ENCODE measurements around the gene DIPK1A.

GRCh38 chr1:92877081-92877711, 84.1 kb downstream of the DIPK1A start:
- TF ChIP-seq POLR2A (IDR thresholded peaks at IDR 0.05; ENCODE audit: low read depth, low read length) = no peak
- TF ChIP-seq POLR2AphosphoS5 (IDR thresholded peaks at IDR 0.05; ENCODE audit: low read depth, low read length) = no peak
- no peak for TF ChIP-seq PAX5 (IDR thresholded peaks at IDR 0.05; ENCODE audit: insufficient read depth, low read length, severe bottlenecking)
- no peak for TF ChIP-seq TAF1 (IDR thresholded peaks at IDR 0.05; ENCODE audit: low read depth, low read length)
- TF ChIP-seq POU2F2 (IDR thresholded peaks at IDR 0.05; ENCODE audit: low read depth, low read length) = no peak
- no peak for TF ChIP-seq SPI1 (IDR thresholded peaks at IDR 0.05; ENCODE audit: low read depth, low read length)
